GM23338 (cell line): ENCODE results near the gene DENND4A. TPM values are rescaled to one million over a fixed set of nuclear protein-coding genes. Genes with fewer than 3 reads are reported as not detected.
"Not testable (repeated sequence)": the region's sequence is repeated elsewhere in the genome, so short reads cannot be mapped to it uniquely, and the experiment has no call there.

Experiments used
- ATAC-seq: fragments of 200-7000 bp; cut with Tn5 transposase; 3 replicates; pipeline ENCODE4 v1.9.1; 2020
- DNase-seq: peaks from one replicate; pipeline ENCODE4 v3.0.0-alpha.2; 2015; ENCODE audit warnings: low spot score
- H2AFZ ChIP-seq: fragments of 200-600 bp; sonication (generic); 2 replicates; pipeline ENCODE4 v1.8.0; 2016; ENCODE audit warnings: antibody characterized with exemption, mild to moderate bottlenecking, moderate library complexity
- H3F3A ChIP-seq: fragments of 200-600 bp; sonication (generic); replicated peaks from 2 replicates; pipeline ENCODE4 v1.8.0; 2017; ENCODE audit warnings: antibody characterized with exemption, mixed run types, low read depth
- H3K27ac ChIP-seq: fragments of 200-600 bp; sonication (generic); 2 replicates; pipeline ENCODE4 v1.6.1; 2016; ENCODE audit warnings: low read depth
- H3K27me3 ChIP-seq: fragments of 200-600 bp; sonication (generic); 2 replicates; pipeline ENCODE4 v1.8.0; 2016; ENCODE audit warnings: mild to moderate bottlenecking, mixed run types, moderate library complexity; ENCODE audit not compliant: insufficient read depth
- H3K36me3 ChIP-seq: fragments of 200-600 bp; sonication (generic); 2 replicates; pipeline ENCODE4 v1.8.0; 2016; ENCODE audit warnings: mild to moderate bottlenecking; ENCODE audit not compliant: insufficient read depth
- H3K4me1 ChIP-seq: fragments of 200-600 bp; sonication (generic); 2 replicates; pipeline ENCODE4 v1.8.0; 2016; ENCODE audit warnings: mild to moderate bottlenecking, moderate library complexity; ENCODE audit not compliant: insufficient read depth
- H3K4me2 ChIP-seq: fragments of 200-600 bp; sonication (generic); 2 replicates; pipeline ENCODE4 v1.7.1; 2017; ENCODE audit warnings: mixed run types
- H3K4me3 ChIP-seq: fragments of 200-600 bp; sonication (generic); 2 replicates; pipeline ENCODE4 v1.6.1; 2016; ENCODE audit warnings: mixed run types
- H3K79me2 ChIP-seq: fragments of 200-600 bp; sonication (generic); replicated peaks from 2 replicates; pipeline ENCODE4 v1.8.0; 2017; ENCODE audit warnings: mild to moderate bottlenecking; ENCODE audit not compliant: insufficient read depth
- H3K9me2 ChIP-seq: fragments of 200-600 bp; sonication (generic); 2 replicates; pipeline ENCODE4 v1.8.0; 2017; ENCODE audit not compliant: insufficient read depth
- H4K20me1 ChIP-seq: fragments of 200-600 bp; sonication (generic); replicated peaks from 2 replicates; pipeline ENCODE4 v1.8.0; 2017; ENCODE audit warnings: mild to moderate bottlenecking; ENCODE audit not compliant: insufficient read depth
- H3K27ac Mint-ChIP-seq: 2 replicates; pipeline ENCODE4 v1.8.0; 2020; ENCODE audit warnings: inconsistent platforms, mild to moderate bottlenecking, moderate library complexity, mixed read lengths
- H3K27me3 Mint-ChIP-seq: 3 replicates; pipeline ENCODE4 v1.8.0; 2022; ENCODE audit warnings: low read depth, mild to moderate bottlenecking, moderate library complexity, mixed read lengths, inconsistent platforms; ENCODE audit not compliant: insufficient read depth, poor library complexity
- H3K36me3 Mint-ChIP-seq: 3 replicates; pipeline ENCODE4 v1.8.0; 2021; ENCODE audit warnings: low read depth, mild to moderate bottlenecking, inconsistent platforms, moderate library complexity, mixed read lengths
- H3K4me1 Mint-ChIP-seq: 3 replicates; pipeline ENCODE4 v1.8.0; 2020; ENCODE audit warnings: mild to moderate bottlenecking, inconsistent platforms, mixed read lengths
- H3K4me3 Mint-ChIP-seq: 3 replicates; pipeline ENCODE4 v1.8.0; 2021; ENCODE audit warnings: moderate library complexity, mild to moderate bottlenecking, inconsistent platforms, mixed read lengths
- H3K9me3 Mint-ChIP-seq: 3 replicates; pipeline ENCODE4 v1.8.0; 2020; ENCODE audit warnings: moderate library complexity, mild to moderate bottlenecking, inconsistent platforms, mixed read lengths
- CTCF ChIP-seq, 2 experiments: fragments of 200-600 bp in 1 of 2; sonication (generic) in 1 of 2; conservative IDR thresholded peaks; 2 replicates each; pipeline versions ENCODE4 v1.5.1 to v1.6.1; 2016 to 2017; ENCODE audit warnings: antibody characterized with exemption in 2 of 2, low read depth in 2 of 2, mild to moderate bottlenecking in 2 of 2, moderate library complexity in 1 of 2
- REST ChIP-seq: IDR thresholded peaks from one replicate; pipeline ENCODE4 v1.6.1; 2018; ENCODE audit warnings: antibody characterized with exemption; ENCODE audit not compliant: unreplicated experiment
- STAT1 ChIP-seq: IDR thresholded peaks from one replicate; pipeline ENCODE4 v1.6.1; 2016; ENCODE audit warnings: antibody characterized with exemption; ENCODE audit not compliant: unreplicated experiment
- ZNF114 ChIP-seq: fragments of 250-450 bp; sonication (Bioruptor Pico); IDR thresholded peaks from 2 replicates; pipeline ENCODE4 v1.5.0; 2020; ENCODE audit warnings: mild to moderate bottlenecking, moderate library complexity
- polyA plus RNA-seq: library from polyadenylated mRNA; unstranded; fragments of >200 nt; fragmentation: Nextera tagmentation; extraction: Ambion mirVana; gene quantifications from 2 replicates; pipeline ENCODE4 v1.2.1, GENCODE V29; 2016
- total RNA-seq: library from RNA; depleted of rRNA; stranded (reverse); fragments of >200 nt; shearing (Covaris generic); gene quantifications from 2 replicates; pipeline ENCODE4 v1.2.3, GENCODE V29; 2014

Gene DENND4A
- total and polyA plus RNA-seq, 2 experiments from 2014 or later: 3.4 to 9.0 TPM

- no peak for TF ChIP-seq CTCF (conservative IDR thresholded peaks at IDR 0.05; ENCODE audit: low read depth in 2 of 2)
- no peak for TF ChIP-seq STAT1
- TF ChIP-seq REST: no peak
- TF ChIP-seq ZNF114 (CRISPR knock-in tag): no peak
Observed at GRCh38 chr15:65816441-65816840, 24.3 kb upstream of the DENND4A start (continued).

GRCh38 chr15:65816008-65816407 lies 23.9 kb upstream of the DENND4A start:
- not testable (repeated sequence) for H3K4me1 Mint-ChIP-seq, H3K36me3 Mint-ChIP-seq, H3K36me3 ChIP-seq, H3K4me3 ChIP-seq, H3K4me3 Mint-ChIP-seq, H3K9me3 Mint-ChIP-seq, H3K4me1 ChIP-seq, DNase-seq, H3F3A ChIP-seq, H3K4me2 ChIP-seq, H3K27ac Mint-ChIP-seq, ATAC-seq, H3K9me2 ChIP-seq, H3K27me3 ChIP-seq, H3K27me3 Mint-ChIP-seq, H3K79me2 ChIP-seq, H2AFZ ChIP-seq, H4K20me1 ChIP-seq, H3K27ac ChIP-seq

GRCh38 chr15:65814271-65814670 lies 22.2 kb upstream of the DENND4A start:
- not testable (repeated sequence) for H3K4me3 ChIP-seq, H3K27me3 ChIP-seq, H3K4me2 ChIP-seq, H3K27me3 Mint-ChIP-seq, H3K27ac Mint-ChIP-seq, H3K9me2 ChIP-seq, H3K36me3 Mint-ChIP-seq, H3K27ac ChIP-seq, H3K4me1 ChIP-seq, H3K79me2 ChIP-seq, H2AFZ ChIP-seq, H3K4me3 Mint-ChIP-seq, ATAC-seq, H3K9me3 Mint-ChIP-seq, H3K4me1 Mint-ChIP-seq, H3F3A ChIP-seq, DNase-seq, H4K20me1 ChIP-seq, H3K36me3 ChIP-seq
